Measurements from ENCODE around the gene DPP7. TPM values are rescaled to one million over a fixed set of nuclear protein-coding genes. Genes with fewer than 3 reads are reported as not detected.

The DPP7 gene
- total RNA-seq, 1 experiment from 2014 or later = 291 TPM

GRCh38 chr9:137107312-137107921, 7.1 kb downstream of the DPP7 start:
- ATAC-seq = peak; percentile 10; the same call in 1 of the 2 replicates
- TF ChIP-seq TCF7L2 (IDR thresholded peaks at IDR 0.05; ENCODE audit: borderline replicate concordance, extremely low read depth, insufficient read depth, insufficient read length) = no peak
- TF ChIP-seq CBX3 (IDR thresholded peaks at IDR 0.05; ENCODE audit: low read depth) = no peak
- TF ChIP-seq EZH2phosphoT487 (IDR thresholded peaks at IDR 0.05; ENCODE audit: borderline replicate concordance) = no peak
- TF ChIP-seq ZNF274 (IDR thresholded peaks at IDR 0.05; ENCODE audit: low read depth, low read length) = no peak
- TF ChIP-seq SIN3A (IDR thresholded peaks at IDR 0.05; ENCODE audit: low read depth) = no peak
- TF ChIP-seq, protein P1, sequence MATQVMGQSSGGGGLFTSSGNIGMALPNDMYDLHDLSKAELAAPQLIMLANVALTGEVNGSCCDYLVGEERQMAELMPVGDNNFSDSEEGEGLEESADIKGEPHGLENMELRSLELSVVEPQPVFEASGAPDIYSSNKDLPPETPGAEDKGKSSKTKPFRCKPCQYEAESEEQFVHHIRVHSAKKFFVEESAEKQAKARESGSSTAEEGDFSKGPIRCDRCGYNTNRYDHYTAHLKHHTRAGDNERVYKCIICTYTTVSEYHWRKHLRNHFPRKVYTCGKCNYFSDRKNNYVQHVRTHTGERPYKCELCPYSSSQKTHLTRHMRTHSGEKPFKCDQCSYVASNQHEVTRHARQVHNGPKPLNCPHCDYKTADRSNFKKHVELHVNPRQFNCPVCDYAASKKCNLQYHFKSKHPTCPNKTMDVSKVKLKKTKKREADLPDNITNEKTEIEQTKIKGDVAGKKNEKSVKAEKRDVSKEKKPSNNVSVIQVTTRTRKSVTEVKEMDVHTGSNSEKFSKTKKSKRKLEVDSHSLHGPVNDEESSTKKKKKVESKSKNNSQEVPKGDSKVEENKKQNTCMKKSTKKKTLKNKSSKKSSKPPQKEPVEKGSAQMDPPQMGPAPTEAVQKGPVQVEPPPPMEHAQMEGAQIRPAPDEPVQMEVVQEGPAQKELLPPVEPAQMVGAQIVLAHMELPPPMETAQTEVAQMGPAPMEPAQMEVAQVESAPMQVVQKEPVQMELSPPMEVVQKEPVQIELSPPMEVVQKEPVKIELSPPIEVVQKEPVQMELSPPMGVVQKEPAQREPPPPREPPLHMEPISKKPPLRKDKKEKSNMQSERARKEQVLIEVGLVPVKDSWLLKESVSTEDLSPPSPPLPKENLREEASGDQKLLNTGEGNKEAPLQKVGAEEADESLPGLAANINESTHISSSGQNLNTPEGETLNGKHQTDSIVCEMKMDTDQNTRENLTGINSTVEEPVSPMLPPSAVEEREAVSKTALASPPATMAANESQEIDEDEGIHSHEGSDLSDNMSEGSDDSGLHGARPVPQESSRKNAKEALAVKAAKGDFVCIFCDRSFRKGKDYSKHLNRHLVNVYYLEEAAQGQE (IDR thresholded peaks at IDR 0.05; ENCODE audit: low read depth) = no peak
- no peak for TF ChIP-seq POLR2A (IDR thresholded peaks at IDR 0.05; ENCODE audit: borderline replicate concordance, extremely low read depth, insufficient read depth, insufficient read length)
- TF ChIP-seq, protein P2, sequence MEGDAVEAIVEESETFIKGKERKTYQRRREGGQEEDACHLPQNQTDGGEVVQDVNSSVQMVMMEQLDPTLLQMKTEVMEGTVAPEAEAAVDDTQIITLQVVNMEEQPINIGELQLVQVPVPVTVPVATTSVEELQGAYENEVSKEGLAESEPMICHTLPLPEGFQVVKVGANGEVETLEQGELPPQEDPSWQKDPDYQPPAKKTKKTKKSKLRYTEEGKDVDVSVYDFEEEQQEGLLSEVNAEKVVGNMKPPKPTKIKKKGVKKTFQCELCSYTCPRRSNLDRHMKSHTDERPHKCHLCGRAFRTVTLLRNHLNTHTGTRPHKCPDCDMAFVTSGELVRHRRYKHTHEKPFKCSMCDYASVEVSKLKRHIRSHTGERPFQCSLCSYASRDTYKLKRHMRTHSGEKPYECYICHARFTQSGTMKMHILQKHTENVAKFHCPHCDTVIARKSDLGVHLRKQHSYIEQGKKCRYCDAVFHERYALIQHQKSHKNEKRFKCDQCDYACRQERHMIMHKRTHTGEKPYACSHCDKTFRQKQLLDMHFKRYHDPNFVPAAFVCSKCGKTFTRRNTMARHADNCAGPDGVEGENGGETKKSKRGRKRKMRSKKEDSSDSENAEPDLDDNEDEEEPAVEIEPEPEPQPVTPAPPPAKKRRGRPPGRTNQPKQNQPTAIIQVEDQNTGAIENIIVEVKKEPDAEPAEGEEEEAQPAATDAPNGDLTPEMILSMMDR (IDR thresholded peaks at IDR 0.05 in 2 of 3, conservative IDR thresholded peaks at IDR 0.05 in 1 of 3; ENCODE audit: borderline replicate concordance in 1 of 3, insufficient read depth in 1 of 3, low read depth in 2 of 3, low read length in 2 of 3) = no peak
- no peak for TF ChIP-seq SP1 (IDR thresholded peaks at IDR 0.05; ENCODE audit: low read depth)
- no peak for TF ChIP-seq JUND (IDR thresholded peaks at IDR 0.05)
- TF ChIP-seq ZFX (IDR thresholded peaks at IDR 0.05) = no peak
- TF ChIP-seq, protein P3, sequence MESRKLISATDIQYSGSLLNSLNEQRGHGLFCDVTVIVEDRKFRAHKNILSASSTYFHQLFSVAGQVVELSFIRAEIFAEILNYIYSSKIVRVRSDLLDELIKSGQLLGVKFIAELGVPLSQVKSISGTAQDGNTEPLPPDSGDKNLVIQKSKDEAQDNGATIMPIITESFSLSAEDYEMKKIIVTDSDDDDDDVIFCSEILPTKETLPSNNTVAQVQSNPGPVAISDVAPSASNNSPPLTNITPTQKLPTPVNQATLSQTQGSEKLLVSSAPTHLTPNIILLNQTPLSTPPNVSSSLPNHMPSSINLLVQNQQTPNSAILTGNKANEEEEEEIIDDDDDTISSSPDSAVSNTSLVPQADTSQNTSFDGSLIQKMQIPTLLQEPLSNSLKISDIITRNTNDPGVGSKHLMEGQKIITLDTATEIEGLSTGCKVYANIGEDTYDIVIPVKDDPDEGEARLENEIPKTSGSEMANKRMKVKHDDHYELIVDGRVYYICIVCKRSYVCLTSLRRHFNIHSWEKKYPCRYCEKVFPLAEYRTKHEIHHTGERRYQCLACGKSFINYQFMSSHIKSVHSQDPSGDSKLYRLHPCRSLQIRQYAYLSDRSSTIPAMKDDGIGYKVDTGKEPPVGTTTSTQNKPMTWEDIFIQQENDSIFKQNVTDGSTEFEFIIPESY (IDR thresholded peaks at IDR 0.05; ENCODE audit: extremely low read depth, insufficient replicate concordance, low read length) = no peak
- TF ChIP-seq, protein P4, sequence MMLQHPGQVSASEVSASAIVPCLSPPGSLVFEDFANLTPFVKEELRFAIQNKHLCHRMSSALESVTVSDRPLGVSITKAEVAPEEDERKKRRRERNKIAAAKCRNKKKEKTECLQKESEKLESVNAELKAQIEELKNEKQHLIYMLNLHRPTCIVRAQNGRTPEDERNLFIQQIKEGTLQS (IDR thresholded peaks at IDR 0.05) = no peak
- no peak for TF ChIP-seq POLR2AphosphoS5 (IDR thresholded peaks at IDR 0.05; ENCODE audit: low read depth, low read length)
- no peak for TF ChIP-seq ELF1 (IDR thresholded peaks at IDR 0.05; ENCODE audit: borderline replicate concordance, low read depth)
- Histone ChIP-seq H3K9me3 (ENCODE audit: control insufficient read depth in 1 of 2, insufficient read depth in 1 of 2, low read depth in 1 of 2, low read length in 2 of 2) (peaks cover 0 to 11% of the 10 kb centered on the region in 2 experiments; a peak in 1 of 4 replicates), H3K27ac (ENCODE audit: low read depth, low read length) (no peak overlapping the region; the same call in 1 of the 2 replicates), H3K4me2 (ENCODE audit: low read length) (no peak overlapping the region), H3K27me3 (ENCODE audit: insufficient read depth, low read length) (no peaks in the 10 kb centered on the region), H4K20me1 (ENCODE audit: insufficient read depth) (no peaks in the 10 kb centered on the region), H3K4me3 (replicated peaks in 1 of 2; ENCODE audit: low read depth in 1 of 2, low read length in 2 of 2) (no peak overlapping the region), H3K4me1 (ENCODE audit: control insufficient read depth in 1 of 2, insufficient read depth in 2 of 2, low read length in 2 of 2) (no peaks in the 10 kb centered on the region), H3K79me2 (ENCODE audit: insufficient read depth, low read length) (peaks cover 7% of the 10 kb centered on the region; the same call in 1 of the 2 replicates), H3K36me3 (ENCODE audit: control insufficient read depth in 1 of 2, insufficient read depth in 2 of 2, low read length in 2 of 2) (peaks cover 12 to 57% of the 10 kb centered on the region in 2 experiments; a peak in 3 of 4 replicates), H3K9ac (ENCODE audit: low read length) (no peak overlapping the region), H3K9me2 (ENCODE audit: insufficient read depth) (no peaks in the 10 kb centered on the region), H2AFZ (ENCODE audit: low read depth, low read length, poor library complexity, severe bottlenecking) (no peak overlapping the region)
- RAD21 ChIA-PET (ENCODE audit: low non-redundant PET in 1 of 2, low total read pairs in 2 of 2, uncharacterized antibody in 2 of 2, unreplicated experiment in 2 of 2) = no interaction called here
- CTCF ChIA-PET = no interaction called here
- no TSS peak for BruUV-seq (replicated peaks)
- POLR2A ChIA-PET = no interaction called here
- intact Hi-C loops (cut with micrococcal nuclease) = no loop called here
- DNase-seq (ENCODE audit: low read depth, low spot score) = no peak
